Activated CD4-positive, alpha-beta T cell treated with anti-CD3 and anti-CD28 coated beads for 48 hours (primary cell): ENCODE data around the gene NAGLU.

Experiments used
- DNase-seq: peaks from one replicate; pipeline ENCODE4 v3.0.0-alpha.2; 2020

Gene NAGLU

DNA sequence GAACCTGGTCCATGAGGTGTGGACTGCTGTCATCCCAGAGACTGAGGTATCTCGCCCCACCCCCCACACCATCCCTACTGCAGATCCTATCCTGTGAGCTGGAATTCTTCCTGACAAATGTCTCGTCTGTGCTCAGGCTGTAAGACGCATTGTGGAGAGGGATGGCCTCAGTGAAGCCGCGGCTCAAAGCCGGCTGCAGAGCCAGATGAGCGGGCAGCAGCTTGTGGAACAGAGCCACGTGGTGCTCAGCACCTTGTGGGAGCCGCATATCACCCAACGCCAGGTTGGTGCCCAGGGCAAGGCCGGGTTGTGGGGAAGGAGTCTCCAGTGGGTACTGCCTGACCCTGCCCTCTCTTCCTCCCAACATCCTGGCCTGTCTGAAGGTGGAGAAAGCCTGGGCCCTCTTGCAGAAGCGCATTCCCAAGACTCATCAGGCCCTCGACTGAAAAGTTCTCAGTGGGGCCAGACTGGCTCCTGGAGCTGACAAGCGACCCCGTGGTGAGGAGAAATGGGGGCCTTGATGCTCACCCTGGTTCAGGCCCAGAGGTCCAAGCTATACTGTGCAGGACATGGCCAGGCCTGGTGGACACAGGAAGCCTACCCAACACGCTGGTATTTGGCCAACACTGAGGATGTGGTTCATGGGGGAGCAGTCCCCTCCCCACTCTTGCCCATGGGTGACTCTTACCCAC, 29.6 kb downstream of the NAGLU start:
- DNase-seq = no peak

DNA sequence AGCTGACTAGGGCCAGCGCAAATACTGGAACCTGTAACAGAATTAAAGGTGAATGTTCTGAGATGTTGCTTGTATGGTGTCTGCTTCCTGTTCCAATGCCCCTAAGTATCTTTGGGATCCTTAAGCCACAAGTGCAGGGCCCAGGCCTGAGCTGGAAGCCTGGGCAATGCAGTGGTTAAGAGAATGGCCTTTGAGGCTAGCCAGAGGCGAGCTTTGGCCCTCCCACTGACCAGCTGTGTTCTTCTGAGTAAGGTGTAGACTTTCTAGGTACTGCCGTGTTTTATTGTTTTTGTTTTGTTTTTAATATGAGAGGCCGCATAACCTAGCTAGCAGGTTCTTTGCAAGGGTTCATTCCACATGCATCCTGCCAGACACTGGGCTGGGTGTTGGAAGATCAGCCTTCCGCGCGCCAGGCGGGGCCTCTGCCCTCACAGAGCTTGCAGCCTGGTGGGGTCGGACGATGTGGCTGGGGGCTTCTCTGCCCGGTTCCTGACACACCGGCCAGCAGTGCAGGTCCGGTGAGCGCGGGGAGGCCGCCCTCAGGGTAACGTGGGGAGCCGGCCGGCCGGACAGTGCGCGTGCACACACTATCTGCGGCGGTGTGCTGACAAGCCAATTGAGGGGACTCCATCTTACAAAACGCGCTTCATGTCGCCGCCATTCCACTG, 30.3 kb downstream of the NAGLU start:
- no peak for DNase-seq

DNA sequence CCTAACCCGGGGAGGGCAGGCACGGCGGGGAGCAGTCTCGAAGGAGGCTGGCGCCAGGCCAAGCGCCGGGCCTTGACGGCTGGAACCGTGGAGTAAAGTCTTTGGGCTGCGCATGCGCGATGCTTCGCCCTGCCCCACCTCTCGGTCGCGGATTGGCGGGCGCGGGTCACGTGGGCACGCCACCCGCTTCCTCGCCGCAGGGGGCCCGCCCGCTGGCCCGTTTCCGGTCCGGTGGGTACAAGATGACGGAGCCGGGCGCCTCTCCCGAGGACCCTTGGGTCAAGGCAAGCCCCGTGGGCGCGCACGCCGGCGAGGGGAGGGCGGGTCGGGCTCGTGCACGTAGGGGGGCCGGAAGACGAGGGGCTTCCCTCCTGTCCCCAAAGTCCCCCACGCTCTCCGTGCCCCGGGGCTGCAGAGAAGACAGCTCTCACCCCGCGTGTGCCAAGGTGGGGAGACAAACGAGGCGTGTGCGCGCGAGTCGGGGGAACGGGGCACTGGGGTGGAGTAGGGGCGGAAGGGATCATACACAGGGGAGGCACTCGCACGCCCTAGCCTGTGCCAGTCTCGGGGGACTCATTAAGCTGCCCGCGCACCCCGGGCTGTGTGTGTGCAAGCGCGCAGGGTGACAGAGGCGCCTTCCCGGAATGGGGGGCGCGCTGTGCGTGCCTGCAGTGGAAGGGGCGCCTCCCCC, 31.0 kb downstream of the NAGLU start, which contains the start of gene MLX:
TSS of gene MLX (plus strand) at position 218 of the 691 bp plus-strand sequence. CDS start at position 243, 25 bp downstream.
- peak; percentile 94 for DNase-seq

DNA sequence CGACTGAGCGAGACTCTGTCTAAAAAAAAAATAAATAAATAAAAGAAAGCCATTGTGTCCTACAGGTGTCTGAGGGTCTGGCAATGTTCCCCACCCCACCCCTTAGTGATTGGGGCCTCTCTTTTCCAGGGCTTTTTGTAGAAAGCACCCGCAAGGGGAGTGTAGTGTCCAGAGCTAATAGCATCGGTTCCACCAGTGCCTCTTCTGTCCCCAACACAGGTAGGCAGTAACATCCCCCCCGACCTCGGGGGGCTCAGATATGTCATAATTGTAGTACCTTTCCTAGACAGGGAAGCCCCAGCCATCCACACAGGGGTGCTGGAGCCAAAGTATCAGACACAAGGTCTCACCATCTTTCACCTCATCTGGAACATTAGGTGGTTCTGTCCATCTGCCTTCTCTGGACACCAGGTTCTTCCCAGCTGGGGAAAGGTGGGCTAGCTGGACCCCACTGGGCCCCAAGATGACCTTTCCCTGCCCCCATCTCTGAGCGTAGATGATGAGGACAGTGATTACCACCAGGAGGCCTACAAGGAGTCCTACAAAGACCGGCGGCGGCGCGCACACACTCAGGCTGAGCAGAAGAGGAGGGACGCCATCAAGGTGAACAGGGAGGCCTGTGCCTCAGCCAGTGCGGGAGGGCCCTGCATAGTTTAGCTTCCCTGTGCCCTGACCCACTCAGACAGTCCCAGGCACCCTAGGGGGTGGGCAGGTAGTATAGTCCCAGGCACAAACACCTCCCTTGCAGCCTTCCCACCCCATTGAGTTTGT, 32.5 kb downstream of the NAGLU start:
- DNase-seq = no peak

DNA sequence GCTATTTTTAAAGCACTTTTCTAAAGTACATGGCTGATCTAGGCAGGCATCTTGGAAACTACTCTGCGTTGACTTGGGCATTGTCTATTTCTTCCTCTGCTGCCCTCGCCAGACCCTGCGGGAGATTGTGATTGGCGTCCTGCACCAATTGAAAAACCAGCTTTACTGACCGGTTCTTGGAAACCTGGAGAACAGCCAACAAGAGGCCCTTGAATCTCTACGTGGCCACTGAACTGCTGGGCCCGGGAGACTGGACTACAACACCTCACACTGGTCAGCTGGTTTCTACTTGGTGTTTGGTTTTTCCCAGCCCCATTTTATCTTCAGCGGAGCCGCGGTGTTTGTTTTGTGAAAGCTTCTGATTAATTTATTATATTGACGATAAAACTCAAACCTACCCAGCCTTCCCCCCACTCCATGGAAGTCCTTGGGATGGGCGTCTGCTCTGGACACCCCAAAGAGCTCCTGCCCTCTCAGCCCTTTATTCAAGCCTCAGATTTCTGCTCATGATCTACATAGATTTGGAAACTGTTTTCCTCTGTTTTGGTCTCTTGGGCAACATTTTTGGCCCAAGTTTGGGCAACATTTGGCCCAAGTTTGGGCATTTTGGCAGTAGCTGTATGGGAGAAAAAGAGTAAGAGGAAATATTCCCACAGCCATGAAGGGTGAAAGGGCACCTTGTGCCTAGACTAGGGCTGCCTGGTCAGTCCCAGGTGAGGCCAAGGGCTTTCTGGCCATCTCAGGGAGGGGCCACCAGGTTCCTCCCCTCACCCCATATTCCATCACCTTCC, 35.6 kb downstream of the NAGLU start:
- no peak for DNase-seq

DNA sequence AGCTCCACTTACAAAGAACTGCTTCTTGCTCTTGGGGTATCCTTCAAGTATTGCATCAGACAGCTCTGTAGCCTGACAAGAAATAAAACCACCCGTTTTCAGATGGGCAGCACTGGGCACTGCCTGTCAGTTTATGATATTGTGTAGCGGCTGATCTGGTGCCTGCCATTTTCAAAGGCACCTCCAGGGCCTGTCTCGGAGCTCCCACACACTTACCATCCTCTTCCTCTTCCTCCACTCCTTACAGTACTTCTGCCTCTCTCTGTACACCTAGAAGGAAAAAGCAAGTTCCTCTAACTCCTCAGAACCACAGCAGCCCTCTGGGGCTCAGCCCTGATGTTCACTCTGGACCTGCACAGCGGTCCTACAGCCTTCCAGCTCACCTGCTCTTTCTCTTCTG, 37.1 kb downstream of the NAGLU start:
- DNase-seq = no peak

DNA sequence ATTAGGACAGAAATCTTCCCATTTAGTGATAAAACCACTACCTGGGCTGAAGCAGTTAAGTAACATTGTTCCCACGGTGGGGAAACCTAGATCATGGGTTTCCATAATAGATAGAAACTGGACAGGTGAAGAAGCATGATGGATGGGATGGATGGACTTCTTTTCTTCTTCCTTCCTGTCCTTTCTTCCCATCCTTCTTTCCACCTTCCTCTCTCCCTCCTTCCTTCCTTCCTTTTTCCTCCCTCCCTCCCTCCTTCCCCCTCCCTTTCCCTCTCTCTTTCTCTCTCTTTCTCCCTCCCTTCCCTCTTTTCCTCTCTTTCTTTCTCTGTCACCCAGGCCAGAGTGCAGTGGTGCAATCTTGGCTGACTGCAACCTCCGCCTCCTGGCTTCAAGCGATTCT, 38.4 kb downstream of the NAGLU start:
- no peak for DNase-seq

DNA sequence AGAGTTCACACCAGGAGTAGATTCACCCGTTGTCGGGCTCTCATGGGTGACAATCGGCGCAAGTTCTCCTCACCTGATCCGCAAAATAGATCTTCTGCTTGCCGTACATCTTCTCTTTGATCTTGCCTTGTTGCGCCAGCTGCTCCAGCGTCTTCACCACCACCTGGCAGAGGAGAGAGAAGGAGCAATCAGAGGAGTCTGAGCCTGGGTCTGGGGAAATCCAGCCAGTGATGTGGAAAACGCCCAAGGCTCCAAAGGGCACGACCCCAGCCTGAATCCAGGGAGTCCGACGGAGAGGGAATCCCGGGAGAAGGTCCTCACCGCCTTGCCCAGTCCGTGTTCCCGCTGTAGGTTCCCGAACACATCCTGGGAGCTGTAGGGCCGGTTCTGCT, 41.1 kb downstream of the NAGLU start:
- peak; percentile 39 for DNase-seq

DNA sequence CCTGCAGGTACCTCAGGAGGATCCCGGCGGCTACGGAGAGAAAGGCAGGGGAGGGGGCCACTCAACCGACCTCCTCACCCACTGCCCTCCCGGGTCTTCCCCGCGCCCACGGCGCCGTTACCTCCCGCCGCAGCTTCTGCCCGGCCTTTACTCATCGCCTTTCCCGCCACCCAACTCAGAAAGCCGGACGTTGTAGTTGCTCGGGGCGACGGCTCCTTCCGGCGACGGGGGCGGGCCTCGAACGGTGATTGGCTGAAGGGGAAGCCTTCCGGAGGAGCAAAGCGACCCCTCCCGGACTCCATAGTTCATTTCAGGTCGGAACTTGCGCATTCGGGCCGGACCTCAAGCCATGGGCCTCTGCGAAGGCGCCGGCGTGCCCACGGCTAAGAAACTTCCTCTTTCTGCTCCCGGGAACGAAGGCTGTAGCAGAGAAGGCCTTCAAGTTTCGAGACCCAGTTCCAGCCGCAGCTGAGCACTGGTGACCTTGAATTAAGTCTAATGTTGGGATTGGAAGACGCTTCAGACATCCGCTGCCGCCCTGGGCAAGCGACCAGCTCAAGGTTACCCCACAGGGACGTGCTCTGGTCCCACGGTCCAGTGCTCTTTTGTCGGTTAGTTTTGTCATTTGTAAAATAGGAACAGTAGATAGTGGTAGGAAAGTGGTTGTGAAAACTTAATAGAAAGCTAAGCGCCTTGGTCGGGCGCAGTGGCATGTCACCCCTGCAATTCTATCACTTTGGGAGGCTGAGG, 41.7 kb downstream of the NAGLU start, which contains the start of gene PSMC3IP:
TSS of gene PSMC3IP (minus strand) at position 198 of the 750 bp plus-strand sequence. CDS start at position 155, 43 bp downstream.
- peak; percentile 97 for DNase-seq

DNA sequence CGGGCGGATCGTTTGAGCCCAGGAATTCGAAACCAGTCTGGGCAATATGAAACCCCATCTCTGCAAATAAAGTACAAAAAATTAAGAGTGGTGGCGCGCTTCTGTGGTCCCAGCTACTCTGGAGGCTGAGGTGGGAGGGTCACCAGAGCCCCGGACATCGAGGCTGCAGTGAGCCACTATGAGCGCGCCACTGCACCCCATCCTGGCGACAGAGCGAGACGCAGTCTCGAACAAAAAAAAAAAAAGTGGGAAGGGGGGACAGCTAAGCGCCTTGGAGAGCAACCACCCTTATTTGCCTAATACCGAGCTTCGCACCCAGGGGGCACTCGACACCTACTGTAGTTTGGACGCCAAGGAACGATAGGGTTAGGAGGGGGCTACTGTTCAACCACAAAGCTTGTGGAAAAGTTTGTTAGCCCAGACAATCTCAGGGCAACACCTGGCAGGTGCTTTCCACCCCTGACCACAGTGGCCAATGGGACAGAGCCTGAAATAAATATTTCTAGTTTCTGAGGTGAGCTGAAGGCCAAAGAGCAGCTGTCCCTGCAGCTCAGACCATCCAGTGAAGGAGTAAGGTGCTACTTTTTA, 42.3 kb downstream of the NAGLU start:
- DNase-seq = peak; percentile 85

DNA sequence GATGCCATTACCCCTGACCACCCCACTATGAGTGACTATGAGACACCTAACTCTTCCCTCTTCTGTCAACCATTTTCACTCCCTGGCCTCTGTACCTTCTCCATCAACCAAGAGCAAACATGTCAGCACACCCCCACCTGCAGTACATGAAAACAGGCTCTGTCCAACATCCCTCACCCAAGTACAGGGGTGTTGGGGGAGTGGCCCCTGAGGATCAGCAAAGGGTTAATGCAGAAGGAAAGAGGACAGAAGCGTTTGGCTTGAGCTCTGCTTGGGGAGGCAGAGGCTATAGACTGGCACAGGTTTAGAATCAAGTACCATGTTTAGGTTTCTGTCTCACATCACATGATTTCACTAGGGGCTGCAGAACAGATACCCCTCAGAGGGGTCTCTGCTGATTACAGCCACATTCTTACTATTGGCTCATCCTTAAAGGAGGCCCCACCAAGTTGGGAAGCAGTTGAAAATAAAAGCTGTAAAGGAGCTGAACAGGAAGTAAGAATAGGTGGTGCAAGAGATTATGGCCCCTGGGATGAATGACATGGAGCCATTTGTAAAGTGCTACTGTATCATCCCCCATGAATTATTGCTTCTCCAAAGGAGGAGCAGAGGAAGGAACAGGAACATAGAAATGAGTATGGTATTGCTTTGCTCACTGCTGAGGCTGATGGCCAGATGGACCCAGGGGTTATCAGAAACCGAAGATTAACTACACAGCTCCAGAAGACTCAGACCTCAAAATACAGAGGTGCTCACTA, 43.9 kb downstream of the NAGLU start:
- no peak for DNase-seq

DNA sequence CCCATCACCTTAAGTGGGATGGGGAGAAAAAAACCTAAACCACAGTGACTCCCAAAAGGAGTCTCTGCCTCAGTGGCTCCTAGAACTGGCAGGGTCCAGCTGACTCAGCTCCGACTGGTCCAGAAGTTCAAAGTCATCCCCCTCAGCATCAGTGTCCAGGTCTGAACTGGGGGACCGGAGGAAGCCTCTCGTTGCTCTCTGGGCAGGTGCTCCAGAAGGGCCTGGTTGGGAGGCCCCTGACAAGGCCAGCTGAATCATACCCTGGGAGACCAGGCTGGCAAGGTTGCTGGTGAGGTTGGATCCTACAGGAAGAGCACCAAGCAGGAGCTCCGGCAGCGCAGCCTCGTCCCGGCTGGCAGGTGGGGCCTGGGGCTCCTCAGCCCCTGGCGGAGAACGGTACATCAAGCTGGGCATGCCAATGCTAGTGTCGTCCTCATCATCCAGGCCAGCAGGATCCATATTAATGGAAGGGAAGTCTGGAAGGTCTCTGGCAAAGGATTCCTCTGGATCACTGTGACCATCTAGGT, 45.8 kb downstream of the NAGLU start:
- DNase-seq = no peak

DNA sequence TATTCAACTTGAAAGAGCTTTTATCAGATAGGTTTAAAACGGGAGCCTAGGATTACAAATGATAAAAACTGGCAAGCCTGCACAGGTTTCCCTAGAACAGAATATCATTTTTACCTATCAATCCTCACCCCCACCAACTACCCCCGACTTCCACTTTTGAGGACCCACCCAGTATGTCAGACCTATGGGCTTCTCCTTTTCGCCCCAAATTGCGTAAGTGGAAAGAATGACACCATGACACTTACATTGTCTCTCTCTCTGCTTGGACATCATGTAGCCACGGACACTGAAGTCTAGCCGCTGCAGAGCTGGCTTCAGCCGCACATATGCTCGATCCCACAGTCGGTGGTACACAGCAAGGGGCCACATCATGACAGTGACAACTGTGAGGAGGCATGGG, 48.8 kb downstream of the NAGLU start:
- DNase-seq = no peak

DNA sequence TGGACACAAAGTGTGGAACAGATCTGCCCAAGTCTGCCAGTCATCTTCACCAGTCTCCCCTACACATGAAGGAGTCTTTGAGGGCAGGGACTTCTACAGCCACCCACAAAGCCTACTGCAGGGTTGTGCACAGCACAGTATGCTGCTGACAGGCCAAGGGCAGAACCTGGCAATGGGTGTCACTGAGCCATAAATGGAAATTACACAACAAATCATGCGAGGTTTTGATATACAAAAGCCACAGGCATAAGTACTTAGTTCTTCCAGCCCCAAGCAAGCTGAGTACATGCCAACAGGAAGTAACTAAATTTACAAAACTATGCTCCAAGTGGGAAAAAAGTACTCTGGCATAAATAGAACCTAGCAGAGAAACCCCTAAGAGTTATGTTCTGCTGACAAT, 49.3 kb downstream of the NAGLU start:
- no peak for DNase-seq

DNA sequence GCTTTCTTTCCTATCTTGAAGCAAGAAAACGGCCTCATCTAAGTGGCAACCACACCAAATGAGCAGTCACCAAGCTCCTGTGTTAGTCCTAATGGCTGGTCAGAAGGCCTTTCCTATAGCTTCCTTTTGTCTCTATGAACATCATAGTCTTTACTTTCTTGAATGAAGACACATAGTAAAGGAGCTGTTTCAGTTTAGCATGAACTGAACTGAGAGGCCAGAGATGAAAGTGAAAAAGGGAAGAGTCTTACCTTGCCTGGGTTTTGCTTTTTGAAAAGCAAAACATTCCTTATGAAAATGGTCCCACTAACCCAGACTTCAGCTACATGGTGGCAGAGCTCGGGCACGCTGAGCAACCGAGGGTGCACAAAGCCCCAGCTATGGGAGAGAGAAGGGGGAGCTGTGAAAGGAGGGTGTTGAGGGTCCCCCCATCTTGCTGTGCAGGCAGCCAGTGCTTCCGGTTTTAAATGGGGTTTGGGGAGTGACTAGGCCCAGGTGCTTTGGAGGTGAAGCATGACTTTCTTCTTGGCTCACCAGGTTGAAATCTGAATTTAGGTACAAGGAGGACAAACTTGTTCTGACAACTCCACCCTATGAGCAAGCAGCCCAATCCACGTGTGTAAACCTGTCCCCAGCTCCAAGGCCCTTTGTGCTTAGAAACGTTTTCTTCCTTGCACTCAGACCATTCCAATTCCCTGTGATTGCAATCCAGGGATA, 50.6 kb downstream of the NAGLU start:
- no peak for DNase-seq

DNA sequence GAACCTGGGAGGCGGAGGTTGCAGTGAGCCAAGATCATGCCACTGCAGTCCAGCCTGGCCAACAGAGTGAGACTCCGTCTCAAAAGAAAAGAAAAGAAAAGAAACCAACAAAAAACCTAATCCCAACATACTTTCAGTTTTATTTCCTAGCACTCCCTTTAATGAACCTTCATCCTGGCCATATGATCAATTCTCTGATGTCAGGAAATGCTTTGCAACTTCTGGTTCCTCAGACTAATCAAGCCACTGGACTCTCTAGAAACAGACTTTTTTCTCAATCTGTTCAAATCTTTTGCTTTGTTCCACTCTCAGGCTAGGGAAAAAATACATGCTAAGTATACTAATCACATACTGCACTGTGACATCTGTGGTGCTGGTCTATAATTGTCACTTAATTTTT, 54.8 kb downstream of the NAGLU start:
- DNase-seq = no peak

DNA sequence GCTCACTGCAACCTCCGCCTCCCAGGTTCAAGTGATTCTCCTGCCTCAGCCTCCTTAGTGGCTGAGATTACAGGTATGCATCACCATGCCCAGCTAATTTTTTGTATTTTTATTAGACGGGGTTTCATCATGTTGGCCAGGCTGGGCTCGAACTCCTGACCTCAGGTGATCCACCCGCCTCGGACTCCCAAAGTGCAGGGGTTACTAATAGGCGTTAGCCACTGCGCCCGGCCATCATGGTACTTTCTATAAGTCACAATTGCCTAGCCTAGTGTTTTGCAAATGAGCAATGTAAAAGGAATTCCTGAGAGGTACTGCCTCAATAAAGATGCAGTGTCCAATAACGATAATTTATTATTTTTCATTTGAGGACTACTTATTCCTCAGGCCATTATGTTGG, 55.4 kb downstream of the NAGLU start:
- no peak for DNase-seq
